ENCODE data around the gene IL36B.

IL36B gene

GRCh38 chr2:113011108-113011507 lies 41.6 kb downstream of the IL36B start:
- no peak for DNase-seq (ENCODE audit: low read depth in 1 of 2, low spot score in 1 of 2)
- TF ChIP-seq JUND (IDR thresholded peaks at IDR 0.05; ENCODE audit: low read depth): no peak
- in situ Hi-C loops (cut with HindIII; ENCODE audit: low pct_unique_long_range_greater_than_20kb, low sequenced_read_pairs): no loop called here

- DNase-seq (ENCODE audit: low read depth in 1 of 2, low spot score in 1 of 2): no peak
- in situ Hi-C loops (cut with HindIII; ENCODE audit: low pct_unique_long_range_greater_than_20kb, low sequenced_read_pairs): no loop called here
- TF ChIP-seq JUND (IDR thresholded peaks at IDR 0.05; ENCODE audit: low read depth): no peak
These were observed 42.6 kb downstream of the IL36B start for GRCh38 chr2:113010088-113010487.

- in situ Hi-C loops (cut with HindIII; ENCODE audit: low pct_unique_long_range_greater_than_20kb, low sequenced_read_pairs): no loop called here
- no peak for TF ChIP-seq JUND (IDR thresholded peaks at IDR 0.05; ENCODE audit: low read depth)
- no peak for DNase-seq (ENCODE audit: low read depth in 1 of 2, low spot score in 1 of 2)
These were observed 43.0 kb downstream of the IL36B start for GRCh38 chr2:113009622-113010021.

GRCh38 chr2:113007250-113007649 lies 45.4 kb downstream of the IL36B start:
- TF ChIP-seq JUND (IDR thresholded peaks at IDR 0.05; ENCODE audit: low read depth): no peak
- in situ Hi-C loops (cut with HindIII; ENCODE audit: low pct_unique_long_range_greater_than_20kb, low sequenced_read_pairs): no loop called here
- no peak for DNase-seq (ENCODE audit: low read depth in 1 of 2, low spot score in 1 of 2)

GRCh38 chr2:113005030-113005509 lies 47.6 kb downstream of the IL36B start, which contains the start of gene IL36A:
Gene IL36A, plus strand, starts transcription at chr2:113005459. Its CDS starts 413 bp downstream, at chr2:113005872.
- in situ Hi-C loops (cut with HindIII; ENCODE audit: low pct_unique_long_range_greater_than_20kb, low sequenced_read_pairs): no loop called here
- DNase-seq (ENCODE audit: low read depth in 1 of 2, low spot score in 1 of 2): no peak
- no peak for TF ChIP-seq JUND (IDR thresholded peaks at IDR 0.05; ENCODE audit: low read depth)

GRCh38 chr2:113002677-113003076 lies 50.0 kb downstream of the IL36B start:
- in situ Hi-C loops (cut with HindIII; ENCODE audit: low pct_unique_long_range_greater_than_20kb, low sequenced_read_pairs): no loop called here

GRCh38 chr2:113000436-113000835 lies 52.2 kb downstream of the IL36B start:
- in situ Hi-C loops (cut with HindIII; ENCODE audit: low pct_unique_long_range_greater_than_20kb, low sequenced_read_pairs): no loop called here
- no peak for TF ChIP-seq JUND (IDR thresholded peaks at IDR 0.05; ENCODE audit: low read depth)
- DNase-seq (ENCODE audit: low read depth in 1 of 2, low spot score in 1 of 2): no peak

More at GRCh38 chr2:113002677-113003076, 50.0 kb downstream of the IL36B start:
- no peak for DNase-seq (ENCODE audit: low read depth in 1 of 2, low spot score in 1 of 2)
- no peak for TF ChIP-seq JUND (IDR thresholded peaks at IDR 0.05; ENCODE audit: low read depth)

- in situ Hi-C loops (cut with HindIII; ENCODE audit: low pct_unique_long_range_greater_than_20kb, low sequenced_read_pairs): no loop called here
- DNase-seq (ENCODE audit: low read depth in 1 of 2, low spot score in 1 of 2): no peak
- TF ChIP-seq JUND (IDR thresholded peaks at IDR 0.05; ENCODE audit: low read depth): no peak
These were observed 55.5 kb downstream of the IL36B start for GRCh38 chr2:112997151-112997550.

- in situ Hi-C loops (cut with HindIII; ENCODE audit: low pct_unique_long_range_greater_than_20kb, low sequenced_read_pairs): no loop called here
- no peak for DNase-seq (ENCODE audit: low read depth in 1 of 2, low spot score in 1 of 2)
- TF ChIP-seq JUND (IDR thresholded peaks at IDR 0.05; ENCODE audit: low read depth): no peak
These were observed 56.0 kb downstream of the IL36B start for GRCh38 chr2:112996635-112997034.

- TF ChIP-seq JUND (IDR thresholded peaks at IDR 0.05; ENCODE audit: low read depth): no peak
- in situ Hi-C loops (cut with HindIII; ENCODE audit: low pct_unique_long_range_greater_than_20kb, low sequenced_read_pairs): no loop called here
- no peak for DNase-seq (ENCODE audit: low read depth in 1 of 2, low spot score in 1 of 2)
These were observed 57.2 kb downstream of the IL36B start for GRCh38 chr2:112995346-112995920.

- in situ Hi-C loops (cut with HindIII; ENCODE audit: low pct_unique_long_range_greater_than_20kb, low sequenced_read_pairs): no loop called here
- no peak for TF ChIP-seq JUND (IDR thresholded peaks at IDR 0.05; ENCODE audit: low read depth)
- no peak for DNase-seq (ENCODE audit: low read depth in 1 of 2, low spot score in 1 of 2)
These were observed 58.0 kb downstream of the IL36B start for GRCh38 chr2:112994648-112995047.

- DNase-seq (ENCODE audit: low read depth in 1 of 2, low spot score in 1 of 2): no peak
- no peak for TF ChIP-seq JUND (IDR thresholded peaks at IDR 0.05; ENCODE audit: low read depth)
- in situ Hi-C loops (cut with HindIII; ENCODE audit: low pct_unique_long_range_greater_than_20kb, low sequenced_read_pairs): no loop called here
These were observed 58.8 kb downstream of the IL36B start for GRCh38 chr2:112993831-112994230.

- no peak for DNase-seq (ENCODE audit: low read depth in 1 of 2, low spot score in 1 of 2)
- in situ Hi-C loops (cut with HindIII; ENCODE audit: low pct_unique_long_range_greater_than_20kb, low sequenced_read_pairs): no loop called here
- no peak for TF ChIP-seq JUND (IDR thresholded peaks at IDR 0.05; ENCODE audit: low read depth)
These were observed 63.1 kb downstream of the IL36B start for GRCh38 chr2:112989611-112990010.

- no peak for TF ChIP-seq JUND (IDR thresholded peaks at IDR 0.05; ENCODE audit: low read depth)
- in situ Hi-C loops (cut with HindIII; ENCODE audit: low pct_unique_long_range_greater_than_20kb, low sequenced_read_pairs): no loop called here
- no peak for DNase-seq (ENCODE audit: low read depth in 1 of 2, low spot score in 1 of 2)
These were observed 67.6 kb downstream of the IL36B start for GRCh38 chr2:112985090-112985489.

Measured in T47D (cell line).